NCI-H2196 treated with DMSO at 0.1 percent for 48 hours (cell line): ENCODE results near the gene ZNF664.

ENCODE experiments used
- DNase-seq: peaks from one replicate; lab custom pipeline; 2025; ENCODE audit not compliant: unreplicated experiment; lab: John Stamatoyannopoulos, UW

ZNF664 gene

DNA sequence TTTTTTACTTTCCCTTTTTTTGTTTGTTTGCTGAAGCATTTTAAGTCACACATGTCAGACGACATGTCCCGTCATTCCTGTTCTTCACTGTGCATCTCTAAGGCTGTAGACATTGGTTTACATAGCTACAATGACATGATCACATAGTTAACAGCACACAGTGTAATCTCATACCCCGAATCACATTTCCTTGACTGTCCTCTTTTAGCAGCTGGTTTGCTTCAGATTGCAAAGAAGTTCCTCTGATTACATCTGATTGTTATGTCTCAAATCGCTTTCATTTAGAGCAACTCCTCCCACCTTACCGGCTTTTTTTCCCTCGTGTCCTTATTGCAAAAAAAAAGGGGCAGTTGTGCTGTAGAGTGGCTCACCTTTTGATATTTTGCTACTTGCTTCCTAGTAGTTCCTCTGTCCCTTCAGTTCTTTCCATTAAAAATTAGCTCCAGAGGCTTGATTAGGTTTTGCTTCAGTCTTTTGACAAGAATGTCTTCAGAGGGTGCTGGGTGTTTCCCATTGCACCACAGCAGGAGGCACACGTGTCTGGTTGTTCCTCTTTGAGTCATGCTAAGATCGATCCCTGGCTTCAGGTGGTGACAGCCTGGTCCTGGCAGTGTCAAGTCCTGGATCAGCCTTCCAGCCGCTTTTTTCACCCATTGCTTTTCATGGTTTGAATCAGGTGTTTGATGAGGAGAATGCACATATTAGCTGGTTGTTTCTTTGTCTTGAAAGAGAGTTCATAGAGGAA, 35.0 kb downstream of the ZNF664 start:
- DNase-seq = no peak

- no peak for DNase-seq
These were observed 35.6 kb downstream of the ZNF664 start for GRCh38 chr12:124008595-124008994.

DNA sequence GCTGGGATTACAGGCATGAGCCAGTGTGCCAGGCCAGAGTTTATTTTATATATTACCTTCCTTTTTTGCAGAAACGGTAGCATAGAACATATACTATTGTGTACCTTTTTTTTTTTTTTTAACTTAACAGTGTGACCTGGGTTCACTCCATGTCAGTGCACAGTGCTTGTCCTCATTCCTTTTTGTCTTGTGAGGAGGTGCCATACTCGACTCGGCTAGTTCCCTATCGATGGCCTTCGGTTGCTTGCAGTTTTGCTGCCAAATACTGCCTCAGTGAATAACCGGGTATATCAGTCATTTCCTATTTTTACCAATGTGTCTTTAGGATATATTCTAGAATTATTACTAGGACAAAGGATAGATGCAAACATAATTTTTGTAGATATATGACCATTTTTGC, 36.8 kb downstream of the ZNF664 start:
- DNase-seq = no peak

GRCh38 chr12:124010687-124011086, 37.7 kb downstream of the ZNF664 start:
- DNase-seq = no peak

DNA sequence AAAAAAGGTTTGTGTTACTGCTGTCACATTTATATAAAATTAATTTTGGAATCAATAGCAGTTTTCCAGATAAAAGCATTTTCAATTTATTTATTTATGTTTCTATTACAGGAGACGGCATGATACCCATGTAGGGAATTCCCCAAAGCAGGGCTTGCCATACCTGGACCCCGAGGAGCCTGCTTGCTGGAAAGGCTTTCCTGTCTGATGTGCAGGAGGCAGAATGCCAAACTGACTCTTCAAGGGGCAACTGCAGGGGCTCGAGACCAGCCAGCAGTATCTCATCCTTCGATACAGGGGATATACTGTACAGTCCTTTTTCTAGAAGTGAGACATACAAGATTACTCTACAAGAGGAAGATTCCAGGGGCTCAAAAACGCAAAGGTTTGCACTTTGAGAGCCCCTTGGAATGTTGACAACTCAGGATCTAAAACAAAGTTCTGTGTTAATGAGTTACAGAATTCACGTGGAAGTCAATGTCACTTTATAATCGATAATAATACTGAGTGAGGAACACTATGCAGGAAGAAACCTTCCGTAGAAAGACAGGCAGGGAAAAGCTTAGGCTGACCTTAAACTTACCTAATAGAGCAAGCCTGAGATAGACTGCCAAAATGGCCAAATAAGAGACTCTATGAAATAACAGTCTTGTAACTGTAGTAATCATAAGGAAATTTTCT, 38.6 kb downstream of the ZNF664 start:
- DNase-seq = no peak

- DNase-seq = no peak
These were observed 40.1 kb downstream of the ZNF664 start for GRCh38 chr12:124013073-124013472.

DNA sequence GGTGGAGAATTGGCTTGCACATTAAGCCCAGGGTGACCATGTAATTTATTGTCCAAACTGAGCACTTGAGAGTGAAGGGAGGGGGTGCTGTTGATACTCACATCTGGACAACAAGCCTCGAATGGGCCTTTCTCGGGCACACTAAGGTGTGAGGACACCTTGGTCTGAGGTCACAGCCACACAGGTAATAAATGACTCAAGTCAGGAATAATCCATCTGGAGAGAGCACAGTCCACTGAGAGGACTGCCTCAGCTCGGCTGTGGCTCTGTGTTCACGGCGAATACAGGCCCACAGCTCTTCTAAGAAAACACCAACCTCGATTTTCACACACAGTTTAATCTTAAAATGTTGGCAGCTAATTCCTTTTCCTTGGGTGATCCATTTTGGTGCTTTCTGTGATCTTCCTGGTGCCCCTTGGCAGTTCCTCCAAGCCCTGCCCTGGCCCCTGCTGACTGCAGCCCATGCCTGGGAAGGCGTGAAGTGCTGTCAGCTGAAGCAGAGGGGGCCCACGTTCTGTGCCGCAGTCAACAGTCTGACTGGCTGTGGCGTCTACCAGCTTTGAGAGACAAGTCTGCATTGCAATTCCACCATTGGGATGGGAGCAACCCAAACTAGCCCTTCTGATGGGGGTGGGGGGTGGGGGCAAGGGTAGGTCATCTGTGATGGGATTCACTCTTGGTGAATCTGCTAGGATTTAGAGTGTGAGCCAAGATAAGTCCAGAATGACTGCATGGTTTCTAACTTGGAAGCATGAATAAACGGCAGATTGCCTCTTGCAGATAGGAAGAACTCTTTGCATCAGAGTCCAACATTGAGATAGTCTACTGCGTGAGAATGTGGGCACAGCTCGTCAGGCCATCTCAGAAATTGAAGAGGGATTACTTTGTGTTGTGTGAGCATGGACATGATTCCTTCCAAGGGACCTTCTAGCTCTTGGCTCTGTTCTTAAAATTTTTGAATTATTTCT, 42.8 kb downstream of the ZNF664 start:
- DNase-seq = no peak

DNA sequence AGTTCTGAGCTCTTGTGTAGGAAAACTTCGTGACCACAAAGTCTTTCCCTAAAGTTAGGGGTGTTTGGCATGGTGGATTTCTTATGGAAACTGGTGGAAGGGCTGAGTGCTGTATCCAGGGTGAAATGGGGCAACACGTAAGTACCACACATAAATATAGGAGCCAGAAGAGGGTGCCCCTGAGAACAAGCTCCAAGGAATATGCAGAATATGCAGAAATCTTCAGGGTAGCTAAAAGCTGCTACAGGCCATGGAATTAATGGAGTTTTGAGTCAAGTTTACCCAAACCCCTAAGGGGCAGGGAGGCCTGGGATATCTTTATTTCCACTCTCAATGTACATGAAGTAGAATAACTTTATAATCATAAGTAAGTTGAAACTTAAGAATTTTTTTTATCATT, 44.0 kb downstream of the ZNF664 start:
- DNase-seq = no peak

GRCh38 chr12:124018539-124018938, 45.5 kb downstream of the ZNF664 start:
- DNase-seq = no peak

GRCh38 chr12:124019115-124019514, 46.1 kb downstream of the ZNF664 start:
- DNase-seq = no peak

- DNase-seq = no peak
These were observed 47.5 kb downstream of the ZNF664 start for GRCh38 chr12:124020514-124020949.

- no peak for DNase-seq
These were observed 48.0 kb downstream of the ZNF664 start for GRCh38 chr12:124021007-124021406.

DNA sequence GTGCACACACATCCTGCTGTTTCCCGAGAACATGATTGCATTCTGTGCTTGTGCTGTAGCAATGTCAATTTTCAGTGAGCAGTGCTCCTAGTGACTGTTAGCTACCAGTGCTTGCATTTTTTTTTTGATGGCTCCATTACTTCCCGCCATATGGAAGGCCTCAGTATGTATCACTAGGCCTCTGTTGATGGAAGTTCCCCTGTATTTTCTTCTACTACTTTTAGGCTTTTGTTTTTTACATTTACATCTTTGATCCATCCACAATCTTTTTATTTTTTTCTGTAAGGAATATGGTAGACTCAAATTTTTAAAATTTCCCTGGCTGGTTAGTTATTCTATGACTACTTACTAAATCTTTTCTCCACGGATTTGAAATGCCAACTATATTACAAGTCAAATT, 49.1 kb downstream of the ZNF664 start:
- DNase-seq = no peak

GRCh38 chr12:124024263-124024678, 51.3 kb downstream of the ZNF664 start:
- DNase-seq = no peak

- DNase-seq = no peak
These were observed 51.8 kb downstream of the ZNF664 start for GRCh38 chr12:124024776-124025175.

DNA sequence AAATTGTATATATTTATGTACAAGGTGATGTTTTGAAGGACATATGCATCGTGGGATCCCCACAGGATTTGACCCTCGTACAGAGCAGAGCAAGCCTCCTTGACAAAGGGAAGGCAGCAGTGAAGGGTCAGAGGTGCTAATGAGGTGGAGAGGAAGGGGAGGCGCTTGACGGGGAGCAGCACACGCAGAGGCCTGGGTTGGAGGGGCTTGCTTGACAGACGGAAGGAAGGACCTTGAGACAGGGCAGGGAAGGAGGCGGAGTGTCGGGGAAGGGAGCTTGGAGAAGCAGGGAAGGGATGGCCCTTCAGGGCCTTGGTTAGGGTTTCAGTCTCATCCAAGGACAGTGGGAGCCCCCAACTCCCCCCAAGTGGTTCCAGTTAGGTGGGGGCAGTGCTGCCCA, 52.6 kb downstream of the ZNF664 start:
- DNase-seq = no peak

DNA sequence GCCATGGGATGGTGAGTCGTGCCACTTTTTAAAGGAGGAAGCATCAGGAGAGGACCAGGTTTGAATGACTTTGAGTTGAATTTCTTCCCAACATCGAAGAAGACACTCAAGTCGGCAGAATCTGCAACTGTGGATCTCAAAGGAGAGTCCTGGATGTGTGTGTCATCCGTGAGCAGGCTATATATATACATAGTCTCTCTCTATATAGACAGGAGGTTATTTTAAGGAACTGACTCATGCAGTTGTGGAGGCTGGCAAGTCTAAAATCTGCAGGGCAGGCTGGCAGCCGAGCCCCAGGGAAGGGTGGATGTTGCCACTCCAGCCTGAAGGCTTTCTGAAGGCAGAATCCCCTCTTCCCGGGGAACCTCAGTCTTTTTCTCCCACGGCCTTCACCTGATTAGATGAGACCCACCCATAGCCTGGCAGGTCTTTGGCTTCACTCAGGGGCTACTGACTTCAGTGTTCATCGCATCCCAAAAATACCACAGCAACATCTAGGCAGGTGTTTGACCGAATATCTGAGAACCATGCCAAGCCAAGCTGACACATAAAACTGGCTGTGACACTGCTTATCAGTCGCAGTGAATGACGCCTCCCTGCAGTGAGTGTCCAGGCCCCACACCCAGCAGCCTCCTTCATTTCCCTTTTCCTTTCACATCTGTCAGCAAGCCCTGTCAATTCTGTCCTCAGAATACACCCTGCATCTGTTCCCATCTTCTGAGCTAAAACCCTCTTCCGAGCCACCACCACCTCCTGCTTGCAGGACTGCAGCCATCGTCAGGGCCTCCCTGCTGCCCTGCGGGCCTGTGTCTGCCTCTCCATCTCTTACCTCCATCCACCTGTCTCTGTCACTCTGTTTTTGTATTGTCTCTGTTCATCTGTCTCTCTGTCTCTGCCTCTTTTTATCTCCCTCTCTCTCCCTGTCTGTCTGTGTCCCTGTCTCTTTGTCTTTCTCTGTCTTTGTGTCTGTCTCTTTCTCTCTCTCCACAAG, 54.0 kb downstream of the ZNF664 start:
- DNase-seq = no peak

DNA sequence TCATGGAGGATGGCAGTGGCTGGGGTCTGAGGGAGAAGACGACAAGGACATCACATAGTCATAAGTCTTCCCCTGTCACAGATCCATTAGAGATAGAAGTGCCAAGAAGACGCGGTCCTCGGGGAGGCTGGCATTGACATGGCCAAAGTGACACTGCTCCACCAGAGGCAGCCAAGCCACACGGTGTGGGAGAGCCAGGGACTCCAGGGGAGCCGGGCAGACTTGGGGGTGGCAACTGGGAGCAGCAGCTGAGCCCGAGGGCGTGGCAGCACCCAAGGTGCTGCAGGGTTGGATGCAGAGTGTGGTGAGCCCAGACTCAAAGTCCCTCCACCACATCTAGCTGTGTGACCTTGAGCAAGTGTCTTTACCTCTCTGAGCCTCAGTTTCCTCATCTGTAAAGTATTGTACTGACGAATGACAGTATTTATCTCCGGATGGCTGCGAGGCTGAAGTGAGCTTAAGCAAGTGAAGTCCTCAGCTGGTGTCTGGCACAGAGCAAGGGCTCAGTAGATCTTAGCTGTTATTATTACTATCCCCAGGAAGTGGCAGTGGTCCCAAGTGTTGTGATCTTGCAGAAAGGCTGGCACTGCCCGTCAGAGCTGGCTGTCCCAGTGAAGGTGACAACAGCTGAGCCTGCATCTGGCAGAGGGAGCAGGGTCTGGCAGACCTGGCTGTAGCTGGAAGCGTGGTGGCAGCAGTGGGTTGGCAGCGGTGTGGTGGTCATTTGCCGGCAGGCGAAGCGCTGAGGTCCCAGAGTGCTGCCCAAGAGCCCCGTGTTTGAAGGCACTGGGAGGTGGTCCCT, 54.9 kb downstream of the ZNF664 start:
- DNase-seq = no peak

- DNase-seq = no peak
These were observed 55.5 kb downstream of the ZNF664 start for GRCh38 chr12:124028555-124028925.

- DNase-seq = no peak
These were observed 57.0 kb downstream of the ZNF664 start for GRCh38 chr12:124030008-124030407.
